HEK293 (cell line): ENCODE data around the gene KRTAP10-12.

ENCODE experiments used
- CTCF ChIA-PET: fragments of 350-600 bp; formaldehyde crosslinking; extraction: SDS; loops from one replicate; lab custom pipeline; 2021; ENCODE audit warnings: antibody characterized with exemption; lab: Yijun Ruan, JAX
- POLR2A ChIA-PET: fragments of 300-600 bp; formaldehyde crosslinking; extraction: SDS; loops from one replicate; lab custom pipeline; 2020; ENCODE audit warnings: antibody characterized with exemption, inconsistent platforms; lab: Yijun Ruan, JAX
- H3K27ac ChIP-seq: fragments of 200-500 bp; sonication (Bioruptor generic); 2 replicates; pipeline ENCODE4 v1.5.1; 2014; ENCODE audit warnings: low read depth, low read length, control low read depth, inconsistent platforms; ENCODE audit errors: extremely low read depth
- H3K36me3 ChIP-seq, 2 experiments: fragments of 200-500 bp in 1 of 2; sonication (Bioruptor generic) in 1 of 2; 1 replicate in 1 of 2; 2 replicates in 1 of 2; pipeline ENCODE4 v1.5.1; 2014 to 2017; ENCODE audit warnings: inconsistent platforms in 2 of 2, low read length in 2 of 2; ENCODE audit not compliant: control insufficient read depth in 2 of 2, insufficient read depth in 1 of 2
- H3K4me1 ChIP-seq: fragments of 200-500 bp; sonication (Bioruptor generic); 2 replicates; pipeline ENCODE4 v1.5.1; 2014; ENCODE audit warnings: mild to moderate bottlenecking, low read length, inconsistent platforms; ENCODE audit not compliant: control insufficient read depth, insufficient read depth
- H3K4me3 ChIP-seq: 2 replicates; pipeline ENCODE4 v1.5.1; 2011; ENCODE audit warnings: low read depth, mild to moderate bottlenecking, control low read depth, low read length, moderate library complexity
- H3K9me3 ChIP-seq: fragments of 200-500 bp; sonication (Bioruptor generic); 2 replicates; pipeline ENCODE4 v1.5.1; 2014; ENCODE audit warnings: low read depth, low read length, inconsistent platforms; ENCODE audit not compliant: control insufficient read depth, insufficient read depth
- KLF7 ChIP-seq: fragments of 450-650 bp; formaldehyde crosslinking; IDR thresholded peaks from 2 replicates; pipeline ENCODE4 v1.5.1; 2016; ENCODE audit warnings: missing biosample characterization, missing genetic modification characterization, borderline replicate concordance
- MZF1 ChIP-seq: fragments of 450-650 bp; formaldehyde crosslinking; IDR thresholded peaks from 2 replicates; pipeline ENCODE4 v1.5.1; 2017; ENCODE audit warnings: missing biosample characterization, missing genetic modification characterization, borderline replicate concordance
- SP7 ChIP-seq: fragments of 450-650 bp; formaldehyde crosslinking; IDR thresholded peaks from 2 replicates; pipeline ENCODE4 v1.5.1; 2016; ENCODE audit warnings: missing biosample characterization, missing genetic modification characterization
- TRIM28 ChIP-seq: IDR thresholded peaks from 2 replicates; pipeline ENCODE4 v1.6.1; 2011; ENCODE audit warnings: low read length, control low read depth, borderline replicate concordance
- ZBTB1 ChIP-seq: fragments of 450-650 bp; formaldehyde crosslinking; IDR thresholded peaks from 2 replicates; pipeline ENCODE4 v1.5.1; 2016; ENCODE audit warnings: missing biosample characterization, missing genetic modification characterization
- ZNF174 ChIP-seq: fragments of 450-650 bp; formaldehyde crosslinking; IDR thresholded peaks from 2 replicates; pipeline ENCODE4 v1.5.0; 2017; ENCODE audit warnings: missing biosample characterization, mild to moderate bottlenecking, missing genetic modification characterization
- ZNF175 ChIP-seq: fragments of 450-650 bp; formaldehyde crosslinking; IDR thresholded peaks from 2 replicates; pipeline ENCODE4 v1.5.1; 2016; ENCODE audit warnings: missing biosample characterization, missing genetic modification characterization
- ZNF202 ChIP-seq: fragments of 450-650 bp; formaldehyde crosslinking; IDR thresholded peaks from 2 replicates; pipeline ENCODE4 v1.5.1; 2016; ENCODE audit warnings: missing biosample characterization, missing genetic modification characterization, borderline replicate concordance
- ZNF280C ChIP-seq: fragments of 450-650 bp; formaldehyde crosslinking; IDR thresholded peaks from 2 replicates; pipeline ENCODE4 v1.5.1; 2016; ENCODE audit warnings: missing biosample characterization, missing genetic modification characterization
- ZNF341 ChIP-seq: fragments of 450-650 bp; formaldehyde crosslinking; IDR thresholded peaks from 2 replicates; pipeline ENCODE4; 2016; ENCODE audit warnings: low read depth, missing biosample characterization, missing genetic modification characterization
- ZNF366 ChIP-seq: fragments of 450-650 bp; formaldehyde crosslinking; conservative IDR thresholded peaks from 2 replicates; pipeline ENCODE4 v1.5.1; 2016; ENCODE audit warnings: missing biosample characterization, missing genetic modification characterization
- ZNF510 ChIP-seq: fragments of 450-650 bp; formaldehyde crosslinking; IDR thresholded peaks from 2 replicates; pipeline ENCODE4 v1.5.1; 2018; ENCODE audit warnings: mild to moderate bottlenecking, missing genetic modification characterization, missing biosample characterization; ENCODE audit not compliant: insufficient replicate concordance
- ZNF530 ChIP-seq: fragments of 450-650 bp; formaldehyde crosslinking; IDR thresholded peaks from 2 replicates; pipeline ENCODE4 v1.5.1; 2016; ENCODE audit warnings: low read depth, missing biosample characterization, missing genetic modification characterization
- ZNF544 ChIP-seq: fragments of 450-650 bp; formaldehyde crosslinking; IDR thresholded peaks from 2 replicates; pipeline ENCODE4 v1.5.0; 2017; ENCODE audit warnings: missing biosample characterization, missing genetic modification characterization
- ZNF596 ChIP-seq: fragments of 450-650 bp; IDR thresholded peaks from 2 replicates; pipeline ENCODE4 v1.5.0; 2018; ENCODE audit warnings: missing biosample characterization, mild to moderate bottlenecking, missing genetic modification characterization, moderate library complexity
- ZNF670 ChIP-seq: fragments of 450-650 bp; formaldehyde crosslinking; IDR thresholded peaks from 2 replicates; pipeline ENCODE4 v1.5.1; 2016; ENCODE audit warnings: missing biosample characterization, missing genetic modification characterization, low read depth
- ZNF776 ChIP-seq: fragments of 450-650 bp; formaldehyde crosslinking; IDR thresholded peaks from 2 replicates; pipeline ENCODE4 v1.5.0; 2017; ENCODE audit warnings: missing biosample characterization, missing genetic modification characterization, borderline replicate concordance
- ZSCAN5A ChIP-seq: fragments of 450-650 bp; formaldehyde crosslinking; IDR thresholded peaks from 2 replicates; pipeline ENCODE4 v1.5.1; 2016; ENCODE audit warnings: missing biosample characterization, missing genetic modification characterization
- TF ChIP-seq, protein P1 (sequence below): fragments of 450-650 bp; formaldehyde crosslinking; IDR thresholded peaks from 2 replicates; pipeline ENCODE4 v1.5.1; 2016; ENCODE audit warnings: missing biosample characterization, missing genetic modification characterization
- TF ChIP-seq, protein P2 (sequence below): fragments of 450-650 bp; IDR thresholded peaks from 2 replicates; pipeline ENCODE4 v1.5.1; 2018; ENCODE audit warnings: missing biosample characterization, missing genetic modification characterization

KRTAP10-12 gene

GRCh38 chr21:44648557-44649311 lies 48.2 kb upstream of the KRTAP10-12 start (continued):
- TF ChIP-seq ZNF280C (tag by site-specific recombination), result no peak
- no peak for TF ChIP-seq ZNF670 (tag by site-specific recombination)
- no peak for TF ChIP-seq ZNF776 (tag by site-specific recombination)
- no peak for TF ChIP-seq ZBTB1 (tag by site-specific recombination)

GRCh38 chr21:44649521-44650100 lies 47.4 kb upstream of the KRTAP10-12 start:
- no peaks in the 10 kb centered on the region for H3K4me1 ChIP-seq
- no peaks in the 10 kb centered on the region for H3K9me3 ChIP-seq
- POLR2A ChIA-PET, result no interaction called here
- no peaks in the 10 kb centered on the region for H3K36me3 ChIP-seq
- CTCF ChIA-PET, result no interaction called here
- H3K27ac ChIP-seq, result no peak overlapping the region
- TF ChIP-seq ZNF366 (tag by site-specific recombination) (no peak), ZNF510 (tag by site-specific recombination) (no peak), ZNF174 (tag by site-specific recombination) (no peak), ZSCAN5A (tag by site-specific recombination) (no peak), TRIM28 (no peak), ZNF202 (tag by site-specific recombination) (no peak), KLF7 (tag by site-specific recombination) (no peak), ZNF530 (tag by site-specific recombination) (no peak), MZF1 (tag by site-specific recombination) (no peak), ZNF544 (tag by site-specific recombination) (no peak), ZNF341 (tag by site-specific recombination) (no peak), ZNF596 (tag by site-specific recombination) (no peak), SP7 (tag by site-specific recombination) (no peak), ZNF280C (tag by site-specific recombination) (no peak), ZNF175 (tag by site-specific recombination) (no peak)
- TF ChIP-seq, protein P1, sequence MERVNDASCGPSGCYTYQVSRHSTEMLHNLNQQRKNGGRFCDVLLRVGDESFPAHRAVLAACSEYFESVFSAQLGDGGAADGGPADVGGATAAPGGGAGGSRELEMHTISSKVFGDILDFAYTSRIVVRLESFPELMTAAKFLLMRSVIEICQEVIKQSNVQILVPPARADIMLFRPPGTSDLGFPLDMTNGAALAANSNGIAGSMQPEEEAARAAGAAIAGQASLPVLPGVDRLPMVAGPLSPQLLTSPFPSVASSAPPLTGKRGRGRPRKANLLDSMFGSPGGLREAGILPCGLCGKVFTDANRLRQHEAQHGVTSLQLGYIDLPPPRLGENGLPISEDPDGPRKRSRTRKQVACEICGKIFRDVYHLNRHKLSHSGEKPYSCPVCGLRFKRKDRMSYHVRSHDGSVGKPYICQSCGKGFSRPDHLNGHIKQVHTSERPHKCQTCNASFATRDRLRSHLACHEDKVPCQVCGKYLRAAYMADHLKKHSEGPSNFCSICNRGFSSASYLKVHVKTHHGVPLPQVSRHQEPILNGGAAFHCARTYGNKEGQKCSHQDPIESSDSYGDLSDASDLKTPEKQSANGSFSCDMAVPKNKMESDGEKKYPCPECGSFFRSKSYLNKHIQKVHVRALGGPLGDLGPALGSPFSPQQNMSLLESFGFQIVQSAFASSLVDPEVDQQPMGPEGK (tag by site-specific recombination), result no peak
- TF ChIP-seq, protein P2, sequence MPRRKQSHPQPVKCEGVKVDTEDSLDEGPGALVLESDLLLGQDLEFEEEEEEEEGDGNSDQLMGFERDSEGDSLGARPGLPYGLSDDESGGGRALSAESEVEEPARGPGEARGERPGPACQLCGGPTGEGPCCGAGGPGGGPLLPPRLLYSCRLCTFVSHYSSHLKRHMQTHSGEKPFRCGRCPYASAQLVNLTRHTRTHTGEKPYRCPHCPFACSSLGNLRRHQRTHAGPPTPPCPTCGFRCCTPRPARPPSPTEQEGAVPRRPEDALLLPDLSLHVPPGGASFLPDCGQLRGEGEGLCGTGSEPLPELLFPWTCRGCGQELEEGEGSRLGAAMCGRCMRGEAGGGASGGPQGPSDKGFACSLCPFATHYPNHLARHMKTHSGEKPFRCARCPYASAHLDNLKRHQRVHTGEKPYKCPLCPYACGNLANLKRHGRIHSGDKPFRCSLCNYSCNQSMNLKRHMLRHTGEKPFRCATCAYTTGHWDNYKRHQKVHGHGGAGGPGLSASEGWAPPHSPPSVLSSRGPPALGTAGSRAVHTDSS, result no peak
- TF ChIP-seq, all 188 proteins: peak for 0
- no peak overlapping the region for H3K4me3 ChIP-seq
